GM12864 (cell line): ENCODE results near the gene FBRS.

ENCODE experiments used
- DNase-seq: peaks from one replicate; pipeline ENCODE4 v3.0.0-alpha.2; 2011; ENCODE audit warnings: low read depth
- H3K4me3 ChIP-seq: 2 replicates; pipeline ENCODE4 v1.5.1; 2011; ENCODE audit warnings: mild to moderate bottlenecking, low read depth, low read length, control low read depth
- TF ChIP-seq, protein P1 (sequence below): IDR thresholded peaks from 2 replicates; pipeline ENCODE4 v1.5.1; 2011; ENCODE audit warnings: low read depth, mild to moderate bottlenecking, moderate library complexity, low read length, control low read depth, inconsistent platforms; ENCODE audit errors: missing control alignments

FBRS gene

DNA sequence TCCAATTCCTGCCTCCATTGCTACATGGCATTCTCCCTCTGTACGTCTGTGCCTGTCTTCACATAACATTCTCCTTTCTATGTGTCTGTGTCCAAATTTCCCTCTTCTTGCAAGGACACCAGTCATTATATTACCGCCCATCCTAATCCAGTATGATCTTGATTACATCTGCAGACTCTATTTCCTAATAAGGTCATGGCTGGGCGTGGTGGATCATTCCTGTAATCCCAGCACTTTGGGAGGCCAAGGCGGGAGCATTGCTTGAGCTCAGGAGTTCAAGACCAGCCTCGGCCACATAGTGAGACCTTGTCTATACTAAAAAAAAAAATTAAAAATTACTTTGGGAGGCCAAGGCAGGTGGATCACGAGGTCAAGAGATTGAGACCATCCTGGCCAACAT lies 12.5 kb upstream of the FBRS start:
- no peak overlapping the region for H3K4me3 ChIP-seq
- DNase-seq: no peak
- TF ChIP-seq, protein P1, sequence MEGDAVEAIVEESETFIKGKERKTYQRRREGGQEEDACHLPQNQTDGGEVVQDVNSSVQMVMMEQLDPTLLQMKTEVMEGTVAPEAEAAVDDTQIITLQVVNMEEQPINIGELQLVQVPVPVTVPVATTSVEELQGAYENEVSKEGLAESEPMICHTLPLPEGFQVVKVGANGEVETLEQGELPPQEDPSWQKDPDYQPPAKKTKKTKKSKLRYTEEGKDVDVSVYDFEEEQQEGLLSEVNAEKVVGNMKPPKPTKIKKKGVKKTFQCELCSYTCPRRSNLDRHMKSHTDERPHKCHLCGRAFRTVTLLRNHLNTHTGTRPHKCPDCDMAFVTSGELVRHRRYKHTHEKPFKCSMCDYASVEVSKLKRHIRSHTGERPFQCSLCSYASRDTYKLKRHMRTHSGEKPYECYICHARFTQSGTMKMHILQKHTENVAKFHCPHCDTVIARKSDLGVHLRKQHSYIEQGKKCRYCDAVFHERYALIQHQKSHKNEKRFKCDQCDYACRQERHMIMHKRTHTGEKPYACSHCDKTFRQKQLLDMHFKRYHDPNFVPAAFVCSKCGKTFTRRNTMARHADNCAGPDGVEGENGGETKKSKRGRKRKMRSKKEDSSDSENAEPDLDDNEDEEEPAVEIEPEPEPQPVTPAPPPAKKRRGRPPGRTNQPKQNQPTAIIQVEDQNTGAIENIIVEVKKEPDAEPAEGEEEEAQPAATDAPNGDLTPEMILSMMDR: no peak

DNA sequence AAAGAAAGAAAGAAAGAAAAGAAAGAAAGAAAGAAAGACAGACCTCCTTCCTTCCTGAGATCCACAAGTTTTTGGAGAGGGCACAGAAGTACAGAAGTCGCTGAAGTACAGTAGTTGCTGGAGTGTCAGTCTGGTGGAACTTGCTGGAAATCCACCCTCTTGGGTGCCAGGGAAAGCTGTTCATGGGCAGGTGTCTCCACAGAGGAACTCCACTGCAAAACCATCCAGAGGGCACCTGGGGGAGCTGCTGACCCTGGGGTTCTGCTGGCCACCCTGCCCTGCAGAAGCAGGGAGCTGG lies 11.0 kb upstream of the FBRS start:
- DNase-seq: no peak
- TF ChIP-seq, protein P1: no peak
- no peak overlapping the region for H3K4me3 ChIP-seq

DNA sequence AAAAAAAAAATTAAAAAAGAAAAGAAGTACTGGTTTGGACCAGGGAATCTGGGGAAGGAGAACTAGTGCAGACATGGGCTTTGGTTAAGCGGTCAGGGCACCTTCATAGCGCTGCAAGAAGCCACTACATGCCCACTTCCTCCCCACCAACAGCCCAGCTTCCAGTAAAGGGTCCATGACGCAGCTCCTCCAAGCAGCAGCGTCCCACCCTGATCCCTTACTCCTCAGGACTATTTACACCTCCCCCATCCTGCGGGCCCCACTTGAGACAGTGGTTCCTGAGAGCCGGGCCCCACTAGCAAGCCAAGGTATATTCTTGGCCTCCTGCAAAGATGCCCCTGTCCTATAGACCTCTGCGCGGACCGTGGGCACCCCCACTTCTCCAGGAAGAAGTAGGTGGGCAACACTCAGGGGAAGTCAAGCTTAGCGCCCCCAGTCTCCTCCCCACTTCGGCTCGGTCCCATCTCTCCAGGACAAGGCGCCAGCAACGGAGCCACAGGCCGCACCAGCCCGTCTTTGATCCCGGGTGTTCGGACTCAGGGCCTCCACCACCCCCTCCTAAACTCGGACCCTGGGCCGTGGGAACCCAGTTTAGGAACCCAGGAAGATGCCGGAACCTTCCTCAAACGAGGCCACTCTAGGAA lies 8.4 kb upstream of the FBRS start:
- TF ChIP-seq, protein P1: no peak
- H3K4me3 ChIP-seq: peak overlapping the region; percentile 35
- DNase-seq: no peak

DNA sequence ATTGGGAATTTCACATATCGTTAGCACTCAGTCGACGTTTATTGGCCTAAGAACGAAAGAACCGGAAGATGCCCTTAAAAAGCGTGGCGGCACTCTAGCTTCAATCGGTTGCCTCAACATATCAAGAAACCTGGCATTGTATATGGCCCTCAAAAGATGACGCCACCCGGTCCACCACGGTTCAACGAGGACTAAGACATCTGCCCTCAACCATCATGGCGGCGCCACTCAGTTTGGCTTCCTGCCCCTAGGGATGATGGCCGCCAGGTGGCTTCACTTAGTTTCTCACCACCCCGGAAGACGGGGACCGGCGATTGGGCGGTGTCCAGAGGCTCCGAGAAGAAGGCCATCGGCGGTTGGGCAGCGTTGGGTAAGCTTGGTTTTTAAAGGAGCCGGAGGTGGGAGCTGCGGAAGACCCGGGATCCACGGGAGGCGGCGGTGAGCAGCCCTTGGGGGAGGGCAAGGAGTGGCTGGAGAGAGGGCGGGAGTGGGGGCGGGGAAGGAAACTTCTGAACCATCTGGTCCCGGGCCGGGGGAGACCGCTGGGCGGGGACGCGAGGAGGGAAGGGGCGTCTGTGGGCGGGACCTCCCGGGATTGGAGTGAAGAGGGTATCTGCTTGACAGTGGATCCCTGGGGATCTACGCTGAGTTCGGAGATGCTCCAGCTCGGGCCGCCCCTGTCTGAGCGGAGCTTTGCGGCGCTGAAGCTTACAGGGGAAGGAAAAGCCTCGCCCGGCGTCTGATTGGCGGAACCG lies 7.7 kb upstream of the FBRS start, which contains the start of gene PRR14:
TSS of gene PRR14 (plus strand) at position 592 of the 755 bp plus-strand sequence. CDS start 686 bp downstream, outside the sequence.
- peak within 1 kb of the TSS; percentile 70 for H3K4me3 ChIP-seq
- peak; percentile 98 for DNase-seq
- TF ChIP-seq, protein P1: no peak

DNA sequence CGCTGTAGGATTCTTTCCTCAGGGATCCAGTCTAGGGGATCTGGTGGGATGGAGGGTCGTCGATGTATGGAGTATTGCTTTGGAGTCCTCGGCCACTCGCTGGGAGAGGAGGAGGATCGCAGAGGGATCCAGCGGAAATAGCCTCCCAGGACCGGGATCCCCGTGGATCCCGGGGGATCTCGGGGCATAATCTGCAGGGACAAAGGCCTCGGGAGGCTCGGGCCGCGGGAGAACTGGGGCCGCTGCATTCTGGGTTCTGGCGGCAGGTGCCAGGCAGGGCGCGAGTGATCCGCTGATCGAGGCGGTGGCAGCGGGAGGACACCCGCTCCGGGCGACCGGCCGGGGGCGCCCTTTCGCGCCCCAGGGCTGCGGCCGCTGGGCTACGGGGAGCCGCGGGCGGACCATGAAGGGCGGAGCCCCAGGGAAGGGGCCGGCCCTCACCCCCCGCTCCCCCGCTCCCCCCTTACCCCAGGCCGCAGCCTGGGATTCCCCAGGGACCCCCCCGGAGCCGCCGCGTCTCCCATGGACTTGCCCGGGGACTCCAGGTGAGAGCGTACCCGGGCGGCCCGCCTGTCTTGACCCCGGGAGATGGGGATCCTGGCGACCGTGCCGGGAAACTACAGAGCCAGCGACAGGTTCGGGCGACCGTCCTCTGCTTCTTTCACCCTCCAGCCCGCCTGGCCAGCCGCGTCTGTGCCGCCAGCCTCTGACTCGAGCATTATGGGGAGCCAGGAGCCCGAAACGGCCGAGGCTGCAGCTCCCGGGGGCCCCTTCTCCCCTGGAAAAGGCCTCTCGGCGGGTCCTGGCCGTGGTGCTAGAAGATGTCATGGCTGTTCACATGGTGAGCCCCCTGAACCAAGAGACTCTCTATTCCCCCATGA lies 6.9 kb upstream of the FBRS start:
- DNase-seq: no peak

DNA sequence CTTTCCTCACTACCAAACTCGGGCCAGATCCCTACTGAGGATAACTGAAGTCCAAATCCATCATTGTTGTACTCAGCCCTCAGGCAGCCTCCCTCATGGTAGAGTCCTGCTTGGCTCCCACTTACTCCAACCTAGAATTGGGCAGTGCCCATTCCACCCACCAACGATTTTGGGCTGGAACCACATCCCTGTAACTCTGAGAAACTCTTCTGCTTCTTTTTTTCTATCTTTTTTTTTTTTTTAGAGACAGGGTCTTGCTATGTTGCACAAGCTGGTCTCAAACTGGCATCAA lies 6.3 kb upstream of the FBRS start:
- TF ChIP-seq, protein P1: no peak
- peak overlapping the region; percentile 70 for H3K4me3 ChIP-seq
- no peak for DNase-seq

More for the DNA sequence above, 6.9 kb upstream of the FBRS start:
- TF ChIP-seq, protein P1: peak; percentile 77
- H3K4me3 ChIP-seq: peak overlapping the region; percentile 70
